Hepatocyte (in vitro differentiated cells): ENCODE data around the gene ADAP1. TPM values are rescaled to one million over a fixed set of nuclear protein-coding genes. Genes with fewer than 3 reads are reported as not detected.

Source experiments
- DNase-seq: peaks from one replicate; pipeline ENCODE4 v3.0.0-alpha.2; 2016; ENCODE audit warnings: low spot score
- H2AFZ ChIP-seq: fragments of 200-600 bp; sonication (generic); 2 replicates; pipeline ENCODE4 v1.6.0; 2016; ENCODE audit warnings: antibody characterized with exemption, mild to moderate bottlenecking
- H3K27ac ChIP-seq: fragments of 200-600 bp; sonication (generic); 2 replicates; pipeline ENCODE4 v1.5.1; 2016; ENCODE audit warnings: mild to moderate bottlenecking
- H3K27me3 ChIP-seq: fragments of 200-600 bp; sonication (generic); 2 replicates; pipeline ENCODE4 v1.6.1; 2016
- H3K36me3 ChIP-seq: fragments of 200-600 bp; sonication (generic); replicated peaks from 2 replicates; pipeline ENCODE4 v1.5.1; 2016; ENCODE audit warnings: low read depth; ENCODE audit not compliant: insufficient read depth
- H3K4me1 ChIP-seq: fragments of 200-600 bp; sonication (generic); 2 replicates; pipeline ENCODE4 v1.5.1; 2016; ENCODE audit warnings: mild to moderate bottlenecking, moderate library complexity; ENCODE audit not compliant: insufficient read depth
- H3K4me2 ChIP-seq: fragments of 200-600 bp; sonication (generic); 2 replicates; pipeline ENCODE4 v1.6.0; 2016
- H3K4me3 ChIP-seq: fragments of 200-600 bp; sonication (generic); 2 replicates; pipeline ENCODE4 v1.5.1; 2016; ENCODE audit warnings: mild to moderate bottlenecking
- H3K79me2 ChIP-seq: fragments of 200-600 bp; sonication (generic); 2 replicates; pipeline ENCODE4 v1.6.0; 2017; ENCODE audit warnings: mild to moderate bottlenecking
- H3K9me2 ChIP-seq: fragments of 200-600 bp; sonication (generic); replicated peaks from 2 replicates; pipeline ENCODE4 v1.6.0; 2017; ENCODE audit warnings: mild to moderate bottlenecking; ENCODE audit not compliant: insufficient read depth
- H3K9me3 ChIP-seq: fragments of 200-600 bp; sonication (generic); 2 replicates; pipeline ENCODE4 v1.5.1; 2016; ENCODE audit warnings: low read depth, mild to moderate bottlenecking
- H4K20me1 ChIP-seq: fragments of 200-600 bp; sonication (generic); 2 replicates; pipeline ENCODE4 v1.6.0; 2016; ENCODE audit warnings: mild to moderate bottlenecking; ENCODE audit not compliant: insufficient read depth, poor library complexity, severe bottlenecking
- EZH2 ChIP-seq: fragments of 200-600 bp; sonication (generic); IDR thresholded peaks from 2 replicates; pipeline ENCODE4 v1.6.1; 2016; ENCODE audit warnings: antibody characterized with exemption, mild to moderate bottlenecking, borderline replicate concordance
- EZH2phosphoT487 ChIP-seq: fragments of 200-600 bp; sonication (generic); IDR thresholded peaks from one replicate; pipeline ENCODE4 v1.6.1; 2018; ENCODE audit warnings: antibody characterized with exemption, mild to moderate bottlenecking, low read depth, moderate library complexity; ENCODE audit not compliant: unreplicated experiment, severe bottlenecking
- WGBS: methylation state at CpG from one replicate; pipeline ENCODE4 v1.1.6; 2016; ENCODE audit warnings: low lambda C conversion rate; ENCODE audit errors: missing lambda C conversion rate; 5-methylcytosine and 5-hydroxymethylcytosine counted together
- polyA plus RNA-seq: library from polyadenylated mRNA; unstranded; fragments of >200 nt; fragmentation: Nextera tagmentation; extraction: Ambion mirVana; gene quantifications from 2 replicates; pipeline ENCODE4 v1.2.1, GENCODE V29; 2016
- total RNA-seq: library from RNA; depleted of rRNA; stranded (reverse); fragments of >200 nt; gene quantifications from 2 replicates; pipeline ENCODE4 v1.2.3, GENCODE V29; 2014
- TF ChIP-seq, protein P1 (sequence below): fragments of 200-600 bp; sonication (generic); IDR thresholded peaks from 2 replicates; pipeline ENCODE4 v1.5.1; 2016; ENCODE audit warnings: antibody characterized with exemption, mild to moderate bottlenecking; ENCODE audit not compliant: poor library complexity

The ADAP1 gene
- total and polyA plus RNA-seq, 2 experiments from 2014 or later: 25.6 to 35.7 TPM

DNA sequence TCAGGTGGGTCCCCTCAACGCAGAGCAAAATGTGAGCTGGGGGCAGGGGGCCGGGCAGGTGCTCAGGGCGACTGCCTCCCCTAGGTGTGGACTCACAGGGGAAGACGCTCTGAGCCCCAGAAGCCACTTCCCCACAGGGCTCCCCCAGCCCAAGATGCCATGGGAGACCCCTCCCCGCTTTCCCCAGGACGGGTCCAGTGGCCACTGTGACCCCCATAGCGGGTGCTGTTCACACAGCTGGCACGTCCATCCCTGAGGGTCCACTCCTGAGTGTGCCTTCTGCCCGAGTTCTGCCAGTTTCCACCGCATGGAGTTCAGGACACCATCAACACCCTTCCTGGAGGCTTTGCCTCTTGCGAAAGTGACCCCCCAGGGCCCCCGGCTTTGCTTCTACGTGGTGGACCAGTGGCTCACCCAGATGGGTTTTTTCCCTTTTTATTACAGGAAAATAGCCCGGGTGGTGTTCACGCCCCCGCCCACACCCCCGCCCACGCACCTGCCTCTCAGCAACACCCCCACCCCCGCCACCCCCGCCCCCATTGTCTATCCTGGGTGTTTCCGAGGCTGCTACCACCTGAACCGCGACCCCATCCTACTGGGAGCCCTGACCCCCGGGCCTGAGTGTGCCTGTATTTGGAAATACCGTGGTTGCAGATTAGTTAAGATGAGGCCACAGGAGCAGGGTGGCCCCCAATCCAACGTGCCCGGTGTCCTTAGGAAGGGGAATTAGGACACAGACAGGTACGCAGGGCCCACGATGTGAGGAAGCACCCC lies 32.0 kb downstream of the ADAP1 start:
- Histone ChIP-seq H3K9me3 (no peaks in the 10 kb centered on the region), H3K9me2 (no peaks in the 10 kb centered on the region), H3K4me1 (peaks cover 18% of the 10 kb centered on the region), H2AFZ (no peak overlapping the region), H3K79me2 (no peaks in the 10 kb centered on the region), H4K20me1 (no peaks in the 10 kb centered on the region), H3K4me2 (no peak overlapping the region), H3K27ac (peak overlapping the region; percentile 66), H3K4me3 (no peak overlapping the region), H3K36me3 (no peaks in the 10 kb centered on the region), H3K27me3 (no peaks in the 10 kb centered on the region)
- DNase-seq: no peak
- WGBS: 79% methylated on average over 27 of the region's 29 CpGs
- TF ChIP-seq EZH2phosphoT487 (no peak), EZH2 (no peak)
- TF ChIP-seq, protein P1, sequence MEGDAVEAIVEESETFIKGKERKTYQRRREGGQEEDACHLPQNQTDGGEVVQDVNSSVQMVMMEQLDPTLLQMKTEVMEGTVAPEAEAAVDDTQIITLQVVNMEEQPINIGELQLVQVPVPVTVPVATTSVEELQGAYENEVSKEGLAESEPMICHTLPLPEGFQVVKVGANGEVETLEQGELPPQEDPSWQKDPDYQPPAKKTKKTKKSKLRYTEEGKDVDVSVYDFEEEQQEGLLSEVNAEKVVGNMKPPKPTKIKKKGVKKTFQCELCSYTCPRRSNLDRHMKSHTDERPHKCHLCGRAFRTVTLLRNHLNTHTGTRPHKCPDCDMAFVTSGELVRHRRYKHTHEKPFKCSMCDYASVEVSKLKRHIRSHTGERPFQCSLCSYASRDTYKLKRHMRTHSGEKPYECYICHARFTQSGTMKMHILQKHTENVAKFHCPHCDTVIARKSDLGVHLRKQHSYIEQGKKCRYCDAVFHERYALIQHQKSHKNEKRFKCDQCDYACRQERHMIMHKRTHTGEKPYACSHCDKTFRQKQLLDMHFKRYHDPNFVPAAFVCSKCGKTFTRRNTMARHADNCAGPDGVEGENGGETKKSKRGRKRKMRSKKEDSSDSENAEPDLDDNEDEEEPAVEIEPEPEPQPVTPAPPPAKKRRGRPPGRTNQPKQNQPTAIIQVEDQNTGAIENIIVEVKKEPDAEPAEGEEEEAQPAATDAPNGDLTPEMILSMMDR: no peak

DNA sequence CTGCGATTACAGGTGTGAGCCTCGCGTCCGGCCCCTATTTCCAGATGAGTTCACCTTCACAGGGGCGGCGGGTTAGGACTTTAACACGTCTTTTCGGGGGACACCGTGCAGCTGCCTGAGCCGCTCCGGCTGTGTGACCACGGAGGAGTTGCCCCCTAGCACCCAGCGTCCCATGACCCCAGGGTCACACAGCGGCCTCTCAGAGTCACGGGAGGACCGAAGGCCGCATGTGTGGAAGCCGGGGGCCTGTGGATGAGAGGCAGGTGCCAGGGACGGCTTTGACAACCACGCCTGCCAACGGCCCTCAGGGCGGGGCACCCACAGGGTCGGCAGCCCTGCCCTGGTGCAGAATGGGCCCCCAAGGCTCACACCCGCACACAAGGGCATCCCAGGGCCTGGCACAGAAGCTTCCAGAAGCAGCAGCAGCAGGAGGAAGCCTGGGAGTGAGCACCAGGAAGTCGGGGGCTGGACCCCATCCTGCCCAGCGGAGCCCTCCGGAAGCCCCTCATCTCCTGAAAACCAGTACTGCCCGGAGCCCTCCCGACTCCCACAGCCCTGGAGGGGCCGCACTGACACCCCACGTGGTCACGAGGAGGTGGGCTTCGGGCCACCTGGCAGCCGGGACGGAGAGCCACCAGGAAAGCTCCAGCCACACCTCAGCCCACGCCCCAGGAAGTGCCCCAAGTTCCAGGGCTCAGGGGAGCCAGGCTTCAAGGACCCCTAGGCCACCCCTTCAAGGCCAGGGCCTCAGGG lies 32.7 kb downstream of the ADAP1 start:
- no peak for TF ChIP-seq EZH2phosphoT487
- TF ChIP-seq, protein P1: no peak
- no peak for TF ChIP-seq EZH2
- Histone ChIP-seq H3K27ac (no peak overlapping the region), H3K27me3 (no peaks in the 10 kb centered on the region), H3K4me1 (peaks cover 14% of the 10 kb centered on the region), H3K9me2 (no peaks in the 10 kb centered on the region), H3K4me3 (no peak overlapping the region), H4K20me1 (no peaks in the 10 kb centered on the region), H3K9me3 (no peaks in the 10 kb centered on the region), H3K4me2 (no peak overlapping the region), H3K79me2 (no peaks in the 10 kb centered on the region), H3K36me3 (no peaks in the 10 kb centered on the region), H2AFZ (no peak overlapping the region)
- 92% methylated on average over 30 of the region's 36 CpGs for WGBS
- no peak for DNase-seq

DNA sequence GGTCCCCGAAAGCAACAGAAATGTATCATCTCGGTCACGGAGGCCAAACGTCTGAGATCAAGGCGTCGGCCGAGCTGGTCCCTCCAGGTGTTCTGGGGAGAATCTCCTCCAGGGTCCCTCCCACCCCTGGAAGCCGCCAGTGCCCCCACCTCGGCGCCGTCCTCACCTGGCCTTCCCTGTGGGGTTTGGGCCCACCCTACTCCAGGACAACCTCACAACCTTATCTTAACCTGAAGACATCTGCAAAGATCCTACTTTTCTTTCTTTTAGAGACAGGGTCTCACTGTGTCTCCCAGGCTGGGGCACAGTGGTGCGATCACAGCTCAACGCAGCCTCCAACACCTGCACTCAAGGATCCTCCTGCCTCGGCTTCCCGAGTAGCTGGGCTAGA lies 33.4 kb downstream of the ADAP1 start:
- H3K4me2 ChIP-seq: no peak overlapping the region
- DNase-seq: no peak
- no peaks in the 10 kb centered on the region for H3K36me3 ChIP-seq
- no peak overlapping the region for H3K27ac ChIP-seq
- no peaks in the 10 kb centered on the region for H3K27me3 ChIP-seq
- WGBS: 95% methylated on average over 15 of the region's 15 CpGs
- H3K79me2 ChIP-seq: no peaks in the 10 kb centered on the region
- H3K9me2 ChIP-seq: no peaks in the 10 kb centered on the region
- no peaks in the 10 kb centered on the region for H4K20me1 ChIP-seq
- TF ChIP-seq, protein P1: no peak
- TF ChIP-seq EZH2 (no peak), EZH2phosphoT487 (no peak)
- H3K4me3 ChIP-seq: no peak overlapping the region
- H3K9me3 ChIP-seq: no peaks in the 10 kb centered on the region
- H2AFZ ChIP-seq: no peak overlapping the region
- peaks cover 8% of the 10 kb centered on the region for H3K4me1 ChIP-seq
